Heart left ventricle (tissue), 16 donors: ENCODE data around the gene IFFO2. TPM values are rescaled to one million over a fixed set of nuclear protein-coding genes. Genes with fewer than 3 reads are reported as not detected.
A peak's percentile ranks its signal among the peaks of the same experiment; 100 is the strongest.

Source experiments
- ATAC-seq, 4 donors: fragments of 200-7000 bp; cut with Tn5 transposase; one replicate each; pipeline ENCODE4 v1.9.1; 2020 to 2022; ENCODE audit warnings: moderate library complexity in 4 of 4, mild to moderate bottlenecking in 3 of 4, moderate number of reproducible peaks in 1 of 4
- DNase-seq, 5 donors: peaks; one replicate each; pipeline ENCODE4 v3.0.0-alpha.2; 2020
- H3K27ac ChIP-seq, 12 donors: fragments of 200-600 bp; sonication (generic) in 4 of 12; one replicate each; pipeline versions ENCODE4 v1.5.0 to v1.8.0; 2016 to 2022; ENCODE audit warnings: mild to moderate bottlenecking in 2 of 12
- H3K27me3 ChIP-seq, 9 donors: fragments of 200-600 bp; sonication (generic) in 2 of 9; one replicate each; pipeline versions ENCODE4 v1.5.1 to v1.8.0; 2016 to 2022; ENCODE audit warnings: mild to moderate bottlenecking in 3 of 9
- H3K36me3 ChIP-seq, 9 donors: fragments of 200-600 bp; sonication (generic) in 2 of 9; one replicate each; pipeline versions ENCODE4 v1.5.0 to v1.8.0; 2018 to 2022; ENCODE audit warnings: mild to moderate bottlenecking in 2 of 9
- H3K4me1 ChIP-seq, 12 donors: fragments of 200-600 bp; sonication (generic) in 4 of 12; one replicate each; pipeline versions ENCODE4 v1.5.0 to v1.8.0; 2016 to 2022; ENCODE audit warnings: mild to moderate bottlenecking in 3 of 12
- H3K4me3 ChIP-seq, 12 donors: fragments of 200-600 bp; sonication (generic) in 4 of 12; one replicate each; pipeline versions ENCODE4 v1.5.0 to v1.8.0; 2017 to 2022; ENCODE audit warnings: mild to moderate bottlenecking in 9 of 12, moderate library complexity in 4 of 12
- H3K9me3 ChIP-seq, 12 donors: fragments of 200-600 bp; sonication (generic) in 4 of 12; one replicate each; pipeline versions ENCODE4 v1.5.0 to v1.8.0; 2016 to 2022; ENCODE audit warnings: mild to moderate bottlenecking in 1 of 12
- CTCF ChIP-seq, 12 donors: fragments of 200-600 bp; sonication (generic) in 4 of 12; IDR thresholded peaks; one replicate each; pipeline versions ENCODE4 v1.5.0 to v1.8.0; 2018 to 2022; ENCODE audit warnings: antibody characterized with exemption in 12 of 12, mild to moderate bottlenecking in 5 of 12
- POLR2A ChIP-seq, 2 donors: fragments of 450-650 bp; IDR thresholded peaks; one replicate each; pipeline ENCODE4 v1.6.1; 2017; ENCODE audit warnings: antibody characterized with exemption in 2 of 2, mild to moderate bottlenecking in 2 of 2, moderate library complexity in 2 of 2
- WGBS, 4 donors: extraction: QIAGEN DNeasy Blood & Tissue Kit in 2 of 4; methylation state at CpG; one replicate each; pipeline versions ENCODE4 v1.1.5 to v1.1.7; 2013 to 2018; 5-methylcytosine and 5-hydroxymethylcytosine counted together
- intact Hi-C, 10 donors: fragments of 100-400 bp; cut with DNase I; formaldehyde crosslinking; loops; one replicate each; pipeline versions ENCODE4 v1.11.1 to v1.14.2; 2022
- polyA plus RNA-seq, 2 donors: library from polyadenylated mRNA; stranded (reverse); fragments of 200-250 nt; gene quantifications; one replicate each; pipeline ENCODE4 v1.2.3, GENCODE V29; 2013
- total RNA-seq, 9 donors: library from RNA; depleted of rRNA in 2 of 9; stranded (reverse); fragments of >200 nt in 2 of 9; fragmentation: NEBNext Ultra II Directional in 3 of 9; extraction: Animal tissue kit (Norgen Biotek cat#: 25700) in 3 of 9; gene quantifications; one replicate each; pipeline versions ENCODE4 v1.1.0 to v1.2.4, GENCODE V29; 2016 to 2023
- donor health status: ischemic (EF 13 %, LVEDD 7.1; RV severe dilation, severe dysfunction).
- donor health status: healthy with polysubstance abuse.
- donor health status: DM: no; HTN: yes; CAD: no.
- donor health status: DM: no; HTN: no; CAD: no.
- donor health status: ischemic (EF 25% LVEDD 6.9; RV normal size, moderate dysfunction).
- donor health status: ischemic (EF 25% LVEDD 5.7; RV mildly dilated, moderate dysfunction).
- donor health status: healthy.
- donor health status: DM: yes; HTN: yes; CAD: no.
- donor health status: ischemic (EF 35%, LVEDD 5.7; RV mildly dilated, moderate dysfunction).
- donor health status: nonischemic (EF 11% LVEDD 7.7; RV severe dilation, severe dysfunction).
- donor health status: DM: yes; HTN: yes; CAD: no.
- donor health status: PGD.
- donor health status: ischemic (EF 29% LVEDD 5.4; RV normal size, mild dysfunction).
- donor health status: nonischemic (EF 23%, LVEDD 6.1; RV moderate dilation, normal function).

Gene IFFO2
- total and polyA plus RNA-seq, 11 donors: 2.5 to 9.0 (median 4.9) TPM

- Histone ChIP-seq H3K9me3 (no peaks in the 10 kb centered on the region), H3K27me3 (no peaks in the 10 kb centered on the region), H3K4me3 (peak overlapping the region in 8 of 12 donors; percentile 20 to 91 (median 79)), H3K27ac (peak overlapping the region in 5 of 12 donors; percentile 24 to 88 (median 65)), H3K36me3 (no peaks in the 10 kb centered on the region), H3K4me1 (peaks cover 0 to 71% (median 55%) of the 10 kb centered on the region in 12 donors)
- no peak for DNase-seq
- WGBS, 4 donors: 88 to 91% (median 89%) methylated on average over 11 of the region's 11 CpGs
- intact Hi-C loops: loop anchor here in 7 of 10 donors (2.0 to 10.0 kb wide), 6 partner anchors 31 to 101 kb away; partner anchors contain the start of gene ALDH4A1 (in 1 of the 7)
- TF ChIP-seq POLR2A (IDR thresholded peaks at IDR 0.05) (no peak), CTCF (IDR thresholded peaks at IDR 0.05) (no peak)
- no peak for ATAC-seq
These were observed 2.7 kb downstream of the IFFO2 start for GRCh38 chr1:18953731-18954231.

- Histone ChIP-seq H3K4me1 (peaks cover 0 to 76% (median 64%) of the 10 kb centered on the region in 12 donors), H3K27ac (peak overlapping the region in 11 of 12 donors; percentile 14 to 96 (median 88)), H3K36me3 (no peaks in the 10 kb centered on the region), H3K4me3 (peak overlapping the region in 1 of 12 donors; percentile 56), H3K9me3 (no peaks in the 10 kb centered on the region), H3K27me3 (no peaks in the 10 kb centered on the region)
- no peak for TF ChIP-seq CTCF (IDR thresholded peaks at IDR 0.05)
- TF ChIP-seq POLR2A (IDR thresholded peaks at IDR 0.05): no peak
- 38 to 50% (median 49%) methylated on average over 7 to 8 of the region's 8 CpGs for WGBS, 4 donors
- ATAC-seq (no peak), DNase-seq (no peak)
- intact Hi-C loops: loop anchor here in 6 of 10 donors (2.0 to 10.0 kb wide), 6 partner anchors 29 to 103 kb away; partner anchors contain the start of gene ALDH4A1 (in 1 of the 6)
These were observed 4.6 kb downstream of the IFFO2 start for GRCh38 chr1:18951818-18952391.

- no peaks in the 10 kb centered on the region for H3K9me3 ChIP-seq
- no peaks in the 10 kb centered on the region for H3K27me3 ChIP-seq
- peak overlapping the region in 5 of 12 donors; percentile 41 to 61 (median 54) for H3K4me3 ChIP-seq
- H3K36me3 ChIP-seq: no peaks in the 10 kb centered on the region
- WGBS, 4 donors: 62 to 72% (median 67%) methylated on average over 7 to 9 of the region's 9 CpGs
- peaks cover 0 to 80% (median 63%) of the 10 kb centered on the region in 12 donors for H3K4me1 ChIP-seq
- TF ChIP-seq CTCF (IDR thresholded peaks at IDR 0.05): no peak
- no peak for TF ChIP-seq POLR2A (IDR thresholded peaks at IDR 0.05)
- H3K27ac ChIP-seq: peak overlapping the region; percentile 14 to 96 (median 88)
- DNase-seq (peak in 3 of 5 donors; percentile 37 to 72 (median 51)), ATAC-seq (no peak)
- intact Hi-C loops: loop anchor here in 6 of 10 donors (2.0 to 10.0 kb wide), 6 partner anchors 29 to 103 kb away; partner anchors contain the start of gene ALDH4A1 (in 1 of the 6)
These were observed 5.1 kb downstream of the IFFO2 start for GRCh38 chr1:18951416-18951815.

- intact Hi-C loops: loop anchor here in 6 of 10 donors (2.0 to 10.0 kb wide), 6 partner anchors 28 to 104 kb away; partner anchors contain the start of gene ALDH4A1 (in 1 of the 6)
- DNase-seq (peak; percentile 72 to 80 (median 80)), ATAC-seq (peak; percentile 66 to 85 (median 67))
These were observed 6.0 kb downstream of the IFFO2 start for GRCh38 chr1:18950401-18951026.

More at GRCh38 chr1:18950401-18951026, 6.0 kb downstream of the IFFO2 start:
- Histone ChIP-seq H3K36me3 (no peaks in the 10 kb centered on the region), H3K4me1 (peaks cover under 1 to 89% (median 69%) of the 10 kb centered on the region in 12 donors), H3K27ac (peak overlapping the region; percentile 69 to 96 (median 88)), H3K4me3 (peak overlapping the region in 11 of 12 donors; percentile 7 to 61 (median 48)), H3K27me3 (no peaks in the 10 kb centered on the region), H3K9me3 (no peaks in the 10 kb centered on the region)
- 33 to 50% (median 39%) methylated on average over 19 of the region's 19 CpGs for WGBS, 4 donors
- TF ChIP-seq POLR2A (IDR thresholded peaks at IDR 0.05) (peak in 1 of 2 donors; percentile 38), CTCF (IDR thresholded peaks at IDR 0.05) (peak in 1 of 12 donors; percentile 3)
